Epithelial cell of proximal tubule (primary cell): ENCODE data around the gene ANAPC10. TPM values are rescaled to one million over a fixed set of nuclear protein-coding genes. Genes with fewer than 3 reads are reported as not detected.

Experiments used
- DNase-seq: peaks from one replicate; pipeline ENCODE4 v3.0.0-alpha.2; 2011; ENCODE audit warnings: low read depth
- H3K4me3 ChIP-seq: 2 replicates; pipeline ENCODE4 v1.5.1; 2011; ENCODE audit warnings: low read depth, mild to moderate bottlenecking, low read length
- total RNA-seq: library from RNA; depleted of rRNA; stranded (reverse); fragments of >200 nt; gene quantifications from 2 replicates; pipeline ENCODE4 v1.2.3, GENCODE V29; 2015
- TF ChIP-seq, protein P1 (sequence below): conservative IDR thresholded peaks from 2 replicates; pipeline ENCODE4 v1.5.1; 2012; ENCODE audit warnings: low read depth, mild to moderate bottlenecking, low read length

Gene ANAPC10
- total RNA-seq, 1 donor from 2014 or later, result 25.0 TPM

DNA sequence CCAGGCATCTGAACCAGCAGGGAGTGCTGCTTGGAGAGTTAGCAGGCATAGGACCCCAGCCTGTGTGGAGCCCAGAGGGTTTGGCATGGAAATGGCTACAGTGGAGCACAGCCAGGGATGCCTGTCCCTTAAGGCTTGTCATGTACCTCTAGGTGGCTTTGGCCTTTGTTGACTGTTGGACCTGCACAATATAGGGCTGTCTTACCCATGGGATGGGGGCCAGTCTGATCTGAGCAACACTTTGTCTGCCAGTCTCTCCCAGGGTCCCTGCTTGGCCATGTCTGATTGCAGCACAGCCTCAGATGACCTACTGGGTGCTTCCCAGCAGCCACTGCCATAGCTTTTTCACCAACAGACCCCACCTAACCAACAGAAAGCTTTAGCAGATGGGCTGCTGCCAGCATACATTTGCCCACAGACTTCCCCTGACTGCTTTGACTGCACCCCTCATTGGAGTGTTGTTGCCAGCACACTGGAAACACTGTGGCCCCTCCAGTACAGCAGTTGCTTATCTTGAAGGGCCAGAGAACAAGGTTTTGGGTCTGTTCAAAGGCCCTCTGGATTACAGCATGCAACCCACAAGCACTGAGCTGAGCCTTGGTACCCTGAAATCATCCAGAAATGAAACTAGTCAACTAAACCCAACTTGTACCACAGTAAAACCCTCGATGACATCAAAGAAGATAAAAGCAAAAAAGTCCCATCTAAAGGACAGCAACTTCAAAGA is 22.1 kb downstream of the ANAPC10 start:
- DNase-seq, result no peak
- TF ChIP-seq, protein P1, sequence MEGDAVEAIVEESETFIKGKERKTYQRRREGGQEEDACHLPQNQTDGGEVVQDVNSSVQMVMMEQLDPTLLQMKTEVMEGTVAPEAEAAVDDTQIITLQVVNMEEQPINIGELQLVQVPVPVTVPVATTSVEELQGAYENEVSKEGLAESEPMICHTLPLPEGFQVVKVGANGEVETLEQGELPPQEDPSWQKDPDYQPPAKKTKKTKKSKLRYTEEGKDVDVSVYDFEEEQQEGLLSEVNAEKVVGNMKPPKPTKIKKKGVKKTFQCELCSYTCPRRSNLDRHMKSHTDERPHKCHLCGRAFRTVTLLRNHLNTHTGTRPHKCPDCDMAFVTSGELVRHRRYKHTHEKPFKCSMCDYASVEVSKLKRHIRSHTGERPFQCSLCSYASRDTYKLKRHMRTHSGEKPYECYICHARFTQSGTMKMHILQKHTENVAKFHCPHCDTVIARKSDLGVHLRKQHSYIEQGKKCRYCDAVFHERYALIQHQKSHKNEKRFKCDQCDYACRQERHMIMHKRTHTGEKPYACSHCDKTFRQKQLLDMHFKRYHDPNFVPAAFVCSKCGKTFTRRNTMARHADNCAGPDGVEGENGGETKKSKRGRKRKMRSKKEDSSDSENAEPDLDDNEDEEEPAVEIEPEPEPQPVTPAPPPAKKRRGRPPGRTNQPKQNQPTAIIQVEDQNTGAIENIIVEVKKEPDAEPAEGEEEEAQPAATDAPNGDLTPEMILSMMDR, result no peak
- no peak overlapping the region for H3K4me3 ChIP-seq

DNA sequence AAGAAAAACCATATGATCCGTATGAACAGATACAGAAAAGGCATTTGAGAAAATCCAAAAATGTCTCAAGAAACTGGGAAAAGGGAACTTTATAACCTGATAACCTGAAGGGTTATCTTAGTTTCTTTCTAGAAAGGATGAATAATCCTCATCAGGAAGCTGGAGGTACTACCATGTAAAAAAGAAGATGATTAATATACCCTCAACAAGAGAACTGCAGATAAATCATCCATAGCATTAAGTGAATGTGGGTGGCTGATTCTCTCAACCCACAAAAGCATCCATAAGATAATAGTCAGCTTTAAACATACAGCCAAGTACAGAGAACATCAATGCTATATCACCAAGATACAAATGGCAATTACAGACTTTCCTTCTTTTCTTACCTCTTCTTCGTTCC is 26.4 kb downstream of the ANAPC10 start:
- TF ChIP-seq, protein P1, result no peak
- no peak overlapping the region for H3K4me3 ChIP-seq
- DNase-seq, result no peak

DNA sequence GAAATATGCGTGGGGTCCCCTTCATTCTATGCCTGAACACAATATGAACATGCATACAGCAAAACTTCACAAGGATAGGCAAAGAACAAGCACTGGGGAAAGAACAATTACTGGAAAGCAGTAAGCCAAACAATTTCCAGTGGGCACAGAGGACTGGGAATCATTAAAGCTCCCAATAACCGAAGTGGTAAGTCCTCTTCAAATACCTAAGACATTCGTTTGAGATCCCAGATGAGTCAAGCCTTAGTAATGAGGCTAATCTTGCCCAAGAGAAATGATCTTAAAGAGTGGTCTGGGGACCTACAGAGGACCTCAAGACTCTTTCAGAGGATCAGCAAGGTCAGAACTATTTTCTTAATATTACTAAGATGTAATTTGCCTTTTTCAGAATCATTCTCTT is 28.6 kb downstream of the ANAPC10 start:
- no peak for DNase-seq
- H3K4me3 ChIP-seq, result no peak overlapping the region
- TF ChIP-seq, protein P1, result no peak

DNA sequence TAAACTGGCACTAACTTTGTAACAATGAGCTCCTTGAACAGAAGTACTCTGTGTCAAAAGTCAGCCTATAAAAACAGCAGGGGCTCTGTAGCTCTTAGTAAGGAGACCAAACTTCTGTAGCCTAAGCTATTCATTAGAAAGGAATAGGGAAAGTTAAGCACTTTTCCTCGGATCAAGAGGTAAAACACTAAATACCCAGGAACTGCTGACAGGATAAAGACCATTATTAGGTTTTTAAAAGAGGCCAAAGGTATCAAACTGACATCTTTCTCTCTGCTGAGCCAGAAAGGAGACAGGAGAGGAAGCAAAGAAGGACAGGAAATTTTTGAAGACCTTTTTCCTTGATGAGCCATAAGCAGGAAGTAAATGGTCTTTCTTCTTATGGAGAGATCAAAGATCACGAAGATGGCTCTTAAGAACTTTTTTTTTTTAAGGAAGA is 31.9 kb downstream of the ANAPC10 start:
- TF ChIP-seq, protein P1, result no peak
- no peak overlapping the region for H3K4me3 ChIP-seq
- no peak for DNase-seq

DNA sequence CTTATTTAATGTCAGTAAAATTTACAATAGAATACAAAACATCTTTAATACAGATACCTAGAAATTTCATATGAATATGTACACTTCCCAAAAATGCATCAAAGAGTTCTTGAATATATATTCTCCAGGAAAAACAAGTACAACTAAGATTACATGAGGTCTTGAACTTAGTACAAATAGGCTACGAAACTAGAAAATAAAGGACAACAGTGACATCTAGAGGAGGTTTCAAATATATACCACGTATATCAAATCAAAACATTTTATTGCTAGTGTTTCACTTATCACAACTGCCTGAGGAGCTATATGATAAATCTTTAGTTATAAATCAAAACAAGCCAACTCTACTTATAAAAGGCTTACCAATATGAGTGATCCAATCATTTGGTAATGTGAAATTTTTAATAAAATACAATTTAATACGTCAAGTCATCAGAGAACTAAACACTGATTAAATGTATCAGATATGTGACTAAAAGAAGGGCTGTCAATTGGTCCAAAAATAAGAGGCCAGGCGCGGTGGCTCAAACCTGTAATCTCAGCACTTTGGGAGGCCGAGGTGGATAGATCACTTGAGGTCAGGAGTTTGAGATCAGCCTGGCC is 36.6 kb downstream of the ANAPC10 start:
- no peak for DNase-seq
- H3K4me3 ChIP-seq, result no peak overlapping the region
- TF ChIP-seq, protein P1, result no peak

DNA sequence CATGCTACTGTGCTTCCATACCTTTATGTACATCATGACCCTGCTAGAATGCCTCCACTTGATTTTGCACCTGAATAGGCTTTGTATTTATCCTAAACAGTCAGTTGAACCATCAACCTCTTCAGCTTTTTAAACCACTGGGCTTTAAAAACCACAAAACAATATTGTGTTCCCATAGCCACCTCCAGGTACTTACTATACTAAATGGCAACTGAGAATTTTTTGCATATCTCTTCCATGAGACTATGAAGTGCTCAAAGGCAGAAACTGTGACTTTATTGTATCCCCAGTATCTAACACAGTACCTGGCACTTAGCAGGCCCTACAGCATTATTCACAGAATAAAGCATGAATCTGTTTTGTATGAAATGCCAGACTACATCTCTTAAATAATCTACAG is 39.7 kb downstream of the ANAPC10 start:
- no peak for DNase-seq
- TF ChIP-seq, protein P1, result no peak

More for the DNA sequence above, 39.7 kb downstream of the ANAPC10 start:
- no peak overlapping the region for H3K4me3 ChIP-seq
